ENCODE measurements around the gene ZNF143.

DNA sequence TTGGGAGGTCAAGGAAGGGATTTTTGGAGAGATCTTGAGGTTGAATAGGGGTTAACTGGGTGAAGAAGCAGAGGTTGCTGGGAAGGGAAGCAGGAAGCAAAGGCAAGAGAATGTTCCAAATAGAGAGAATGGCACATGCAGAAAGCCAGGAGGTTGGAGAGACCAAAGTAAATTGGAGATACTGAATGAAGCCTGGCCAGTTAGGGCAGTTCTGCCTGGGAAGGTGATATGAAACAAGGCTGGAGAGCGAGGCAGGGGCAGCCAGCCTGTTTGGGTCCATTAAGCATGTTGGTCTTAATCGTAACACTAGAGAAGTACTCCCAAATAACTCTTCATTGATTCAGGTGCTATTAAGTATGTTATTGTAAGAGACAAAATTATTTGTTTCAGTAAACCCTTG, 48.2 kb downstream of the ZNF143 start:
- TF ChIP-seq CTCF (conservative IDR thresholded peaks at IDR 0.05; ENCODE audit: low read depth, low read length) (no peak), POLR2A (IDR thresholded peaks at IDR 0.05; ENCODE audit: low read depth, low read length) (no peak), CEBPB (IDR thresholded peaks at IDR 0.05; ENCODE audit: low read depth, low read length) (no peak), RFX5 (IDR thresholded peaks at IDR 0.05; ENCODE audit: low read depth, low read length) (no peak), RCOR1 (IDR thresholded peaks at IDR 0.05; ENCODE audit: insufficient replicate concordance, low read length) (no peak), BHLHE40 (IDR thresholded peaks at IDR 0.05; ENCODE audit: low read depth, low read length) (no peak), MAFK (IDR thresholded peaks at IDR 0.05; ENCODE audit: low read depth, low read length) (no peak)
- TF ChIP-seq, protein P1, sequence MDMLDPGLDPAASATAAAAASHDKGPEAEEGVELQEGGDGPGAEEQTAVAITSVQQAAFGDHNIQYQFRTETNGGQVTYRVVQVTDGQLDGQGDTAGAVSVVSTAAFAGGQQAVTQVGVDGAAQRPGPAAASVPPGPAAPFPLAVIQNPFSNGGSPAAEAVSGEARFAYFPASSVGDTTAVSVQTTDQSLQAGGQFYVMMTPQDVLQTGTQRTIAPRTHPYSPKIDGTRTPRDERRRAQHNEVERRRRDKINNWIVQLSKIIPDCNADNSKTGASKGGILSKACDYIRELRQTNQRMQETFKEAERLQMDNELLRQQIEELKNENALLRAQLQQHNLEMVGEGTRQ (IDR thresholded peaks at IDR 0.05; ENCODE audit: low read depth, low read length): no peak
